B cell (primary cell): Measurements from ENCODE around the gene MBNL2.

Source experiments
- CTCF ChIP-seq: fragments of 200-600 bp; IDR thresholded peaks from one replicate; pipeline ENCODE4 v1.8.0; 2022; ENCODE audit warnings: antibody characterized with exemption, mild to moderate bottlenecking
- EZH2 ChIP-seq: IDR thresholded peaks from 2 replicates; pipeline ENCODE4 v1.6.1; 2012; ENCODE audit warnings: borderline replicate concordance, low read depth, mild to moderate bottlenecking, moderate library complexity, low read length; ENCODE audit not compliant: insufficient read depth, poor library complexity, severe bottlenecking

- TF ChIP-seq CTCF (no peak), EZH2 (no peak)
Measured at GRCh38 chr13:97266772-97267417, 44.8 kb downstream of the MBNL2 start.
